Non-pigmented ciliary epithelial cell (primary cell): Measurements from ENCODE around the gene RCAN2.

Experiments
- DNase-seq: peaks from one replicate; pipeline ENCODE4 v3.0.0-alpha.2; 2010; ENCODE audit warnings: low read depth

The RCAN2 gene

GRCh38 chr6:46491628-46492547 is 639 bp upstream of the RCAN2 start:
- no peak for DNase-seq

- DNase-seq: no peak
These were observed 636 bp downstream of the RCAN2 start for GRCh38 chr6:46490425-46491200.

- DNase-seq: no peak
These were observed 5.1 kb downstream of the RCAN2 start for GRCh38 chr6:46486181-46486580.

- no peak for DNase-seq
These were observed 7.0 kb downstream of the RCAN2 start for GRCh38 chr6:46484081-46484820.

GRCh38 chr6:46476301-46476700 is 14.9 kb downstream of the RCAN2 start:
- no peak for DNase-seq

- no peak for DNase-seq
These were observed 17.4 kb downstream of the RCAN2 start for GRCh38 chr6:46473881-46474280.

- DNase-seq: no peak
These were observed 19.0 kb downstream of the RCAN2 start for GRCh38 chr6:46472243-46472642.

- no peak for DNase-seq
These were observed 22.2 kb downstream of the RCAN2 start for GRCh38 chr6:46469021-46469420.

GRCh38 chr6:46468403-46469010 is 22.7 kb downstream of the RCAN2 start:
- no peak for DNase-seq

GRCh38 chr6:46466570-46466969 is 24.7 kb downstream of the RCAN2 start:
- no peak for DNase-seq

GRCh38 chr6:46465294-46466165 is 25.7 kb downstream of the RCAN2 start:
- no peak for DNase-seq

GRCh38 chr6:46456297-46456696 is 35.0 kb downstream of the RCAN2 start:
- no peak for DNase-seq

- no peak for DNase-seq
These were observed 36.6 kb downstream of the RCAN2 start for GRCh38 chr6:46454691-46455090.

- no peak for DNase-seq
These were observed 37.4 kb downstream of the RCAN2 start for GRCh38 chr6:46453741-46454316.

- peak; percentile 72 for DNase-seq
These were observed 38.0 kb downstream of the RCAN2 start for GRCh38 chr6:46453216-46453615.

- DNase-seq: no peak
These were observed 38.8 kb downstream of the RCAN2 start for GRCh38 chr6:46452312-46452917.

GRCh38 chr6:46451343-46451742 is 39.9 kb downstream of the RCAN2 start:
- no peak for DNase-seq

- DNase-seq: no peak
These were observed 46.3 kb downstream of the RCAN2 start for GRCh38 chr6:46444772-46445454.

- no peak for DNase-seq
These were observed 47.6 kb downstream of the RCAN2 start for GRCh38 chr6:46443623-46444022.

- no peak for DNase-seq
These were observed 50.6 kb downstream of the RCAN2 start for GRCh38 chr6:46440641-46441040.
